GM19099 (cell line): Measurements from ENCODE around the gene MIOX.

Experiments used
- POLR2A ChIP-seq: IDR thresholded peaks from 3 replicates; pipeline ENCODE4 v1.6.1; 2011; ENCODE audit warnings: low read depth; ENCODE audit not compliant: insufficient read length; ENCODE audit errors: extremely low read depth

The MIOX gene

DNA sequence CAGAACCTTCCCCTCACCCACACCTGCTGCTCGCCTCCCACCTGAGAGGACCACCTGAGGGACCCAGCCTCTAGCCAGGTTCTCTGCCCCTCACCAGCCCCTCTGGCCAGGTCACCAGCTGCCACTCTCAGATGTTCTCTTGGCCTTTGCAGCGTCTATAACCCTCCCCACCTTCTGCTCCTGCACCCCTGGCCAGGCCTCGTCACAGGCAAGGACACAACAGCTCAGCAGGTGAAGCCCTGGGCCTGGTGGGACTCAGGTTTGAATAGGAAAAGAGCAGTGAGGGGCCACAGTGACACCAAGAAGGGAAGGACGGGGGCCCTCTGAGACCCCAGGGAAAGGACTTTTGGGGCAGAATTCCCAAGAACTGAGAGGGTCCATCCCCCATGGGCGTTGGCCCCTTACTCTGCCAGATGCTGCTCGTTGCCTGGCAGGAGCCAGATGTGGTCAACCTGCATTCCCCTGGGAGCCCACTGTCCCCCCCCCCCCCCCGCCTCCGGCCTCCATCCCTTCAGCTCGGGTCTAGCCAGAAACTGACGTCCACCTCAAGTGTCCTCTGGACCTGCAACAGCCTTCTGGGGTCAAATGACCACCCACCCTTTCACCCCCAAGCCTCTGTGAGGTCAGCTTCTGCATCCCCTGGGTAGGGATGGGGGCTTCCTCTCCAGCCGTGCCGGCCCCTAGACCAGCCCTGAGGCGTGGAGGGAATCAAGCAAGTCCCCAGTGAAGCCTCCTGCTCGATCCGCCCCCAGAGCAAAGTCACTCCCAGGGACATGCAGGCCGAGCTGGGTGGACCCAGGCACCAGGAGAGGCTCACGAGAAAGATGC, 40.6 kb upstream of the MIOX start:
- no peak for TF ChIP-seq POLR2A

DNA sequence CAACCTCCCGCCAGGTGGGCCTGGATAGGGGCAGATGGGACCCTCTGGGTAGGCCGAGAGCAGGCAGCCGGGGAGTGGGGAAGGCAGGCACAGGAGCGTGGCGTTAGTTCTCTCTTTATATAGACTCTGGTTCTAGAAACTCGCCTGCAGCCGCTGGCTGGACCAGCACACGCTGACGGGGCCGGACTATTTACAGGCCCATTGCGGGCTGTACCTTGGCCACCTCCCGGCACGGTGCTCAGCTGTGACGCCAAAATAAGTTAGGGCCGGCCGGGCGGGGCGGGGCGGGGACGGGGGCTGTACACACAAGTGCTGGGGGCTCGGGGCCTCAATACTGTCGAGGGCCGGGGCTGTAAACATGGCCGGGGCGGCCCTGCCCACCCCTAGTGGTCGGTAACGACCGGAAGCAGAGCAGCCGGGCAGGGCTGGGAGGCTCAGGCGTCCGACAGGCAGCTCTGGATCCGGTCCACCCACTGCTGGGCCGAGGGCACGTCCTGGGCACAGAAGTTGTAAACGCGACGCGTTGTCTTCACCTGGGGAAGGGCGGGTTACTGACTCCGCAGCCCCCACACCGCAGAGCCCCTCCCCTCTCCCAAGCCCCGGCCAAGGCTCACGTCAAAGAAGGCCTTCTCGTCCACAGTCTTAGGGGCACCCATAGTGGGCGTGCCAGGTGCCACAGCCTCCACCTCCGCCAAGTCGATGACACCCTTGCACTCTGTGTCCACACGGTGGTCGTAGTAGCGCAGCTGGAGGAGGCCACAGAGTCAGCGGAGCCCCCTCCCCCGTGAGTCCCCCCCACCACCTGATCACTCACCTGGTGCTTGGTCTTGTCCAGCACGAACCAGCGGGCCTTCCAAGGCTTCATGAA, 39.7 kb upstream of the MIOX start:
- no peak for TF ChIP-seq POLR2A

DNA sequence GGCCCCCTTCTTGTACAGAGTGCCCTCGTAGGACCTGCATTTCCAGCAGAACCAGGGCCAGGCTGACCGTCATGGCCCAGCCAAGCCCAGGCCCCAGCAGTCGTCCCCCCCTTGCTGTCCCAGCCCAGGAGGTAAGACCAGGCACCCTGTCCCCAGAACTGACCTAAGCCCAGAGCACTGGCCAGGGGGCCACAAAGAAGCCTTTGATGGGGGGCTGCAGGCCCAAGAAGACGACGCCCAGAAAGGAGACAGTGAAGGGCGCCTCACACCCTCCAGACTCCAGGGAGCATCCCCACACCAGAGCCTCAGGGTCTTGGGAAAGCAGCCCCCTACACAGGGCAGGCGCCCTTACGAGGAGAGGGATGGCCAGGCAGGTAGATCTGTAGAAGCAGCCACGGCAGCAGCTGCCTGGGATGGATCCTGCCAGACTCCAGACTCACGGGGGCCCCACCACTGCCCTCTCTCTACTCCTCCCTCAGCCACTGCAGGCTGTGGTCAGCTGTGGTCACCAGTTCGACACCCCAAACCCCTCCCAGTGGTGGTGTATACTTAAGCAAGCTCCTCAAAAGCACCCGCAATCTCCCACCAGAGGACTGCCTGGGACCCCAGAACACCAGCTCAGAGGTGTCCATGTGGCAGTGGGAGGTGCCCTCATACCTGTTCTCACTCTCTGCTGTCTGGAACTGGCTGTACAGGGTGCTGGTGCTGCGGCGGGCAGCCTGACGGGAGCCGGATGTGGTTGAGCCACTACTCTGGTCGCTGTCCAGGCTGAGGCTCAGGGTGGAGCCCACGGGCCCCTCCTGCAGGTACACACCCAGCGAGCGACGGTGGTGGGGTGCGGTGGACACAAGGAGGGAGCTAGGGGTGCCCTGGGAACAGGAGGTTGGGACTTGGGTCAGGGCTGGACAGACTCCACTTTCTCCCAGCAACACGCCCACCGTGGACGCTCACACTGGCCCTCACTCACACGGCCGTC, 38.8 kb upstream of the MIOX start:
- TF ChIP-seq POLR2A = no peak

DNA sequence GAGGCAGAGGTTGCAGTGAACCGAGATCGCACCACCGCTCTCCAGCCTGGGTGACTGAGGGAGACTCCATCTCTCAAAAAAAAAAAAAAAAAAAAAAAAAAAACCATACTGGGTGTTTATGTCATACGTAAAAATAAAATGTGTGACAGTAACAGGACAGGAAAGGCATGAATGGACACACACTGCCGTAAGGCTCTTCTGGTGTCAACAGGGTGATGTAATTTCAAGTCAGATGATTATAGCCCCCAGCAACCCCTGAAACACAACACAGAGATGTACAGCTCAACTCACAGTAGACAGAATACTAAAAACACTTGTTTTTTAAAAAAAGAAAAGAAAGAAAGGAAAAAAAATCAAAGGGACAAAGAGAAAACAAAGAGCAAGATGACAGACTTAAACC, 34.0 kb upstream of the MIOX start:
- TF ChIP-seq POLR2A = no peak

DNA sequence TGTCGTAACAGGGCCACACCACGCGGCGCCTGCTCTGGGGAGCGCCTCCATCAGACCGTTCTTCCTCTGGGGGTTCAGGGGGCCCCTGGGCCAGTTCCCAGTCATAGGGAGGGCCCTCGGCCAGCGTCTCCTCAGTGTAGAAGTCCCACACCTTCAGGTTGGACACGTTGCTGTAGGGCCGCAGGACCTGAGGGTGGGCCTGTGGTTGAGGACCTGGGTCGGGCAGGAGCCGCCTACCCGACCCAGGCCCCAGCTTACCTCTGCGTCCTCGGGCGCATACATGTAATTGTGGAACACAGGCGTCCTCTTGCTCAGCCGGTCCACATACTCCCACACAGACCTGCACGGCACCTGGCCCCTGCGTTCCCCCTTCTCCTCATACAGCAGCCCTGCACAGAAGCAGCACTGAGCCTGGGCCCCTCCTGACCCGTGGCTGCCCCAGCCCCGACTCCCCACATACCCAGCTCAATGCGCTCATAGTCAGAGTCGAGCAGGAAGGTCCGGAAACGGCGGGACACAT, 32.0 kb upstream of the MIOX start:
- no peak for TF ChIP-seq POLR2A

DNA sequence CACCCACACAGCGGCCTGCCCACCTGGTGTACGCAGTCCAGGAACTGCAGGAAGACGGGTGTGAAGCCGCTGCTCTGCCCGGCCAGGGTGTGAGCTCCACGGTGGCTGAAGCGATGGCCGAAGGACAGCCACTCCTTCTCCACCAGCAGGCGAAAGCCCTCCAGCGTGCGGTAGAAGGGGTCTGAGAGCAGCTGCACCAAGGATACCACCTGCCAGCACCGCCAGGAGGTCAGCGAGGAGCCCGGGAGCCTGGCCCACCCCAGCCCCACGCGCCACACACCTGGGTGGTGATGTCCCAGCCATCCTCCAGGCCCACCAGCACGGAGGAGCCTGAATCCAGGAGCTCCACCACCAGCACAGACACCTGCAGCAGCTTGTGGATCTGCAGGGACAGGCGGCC, 31.5 kb upstream of the MIOX start:
- TF ChIP-seq POLR2A = no peak

DNA sequence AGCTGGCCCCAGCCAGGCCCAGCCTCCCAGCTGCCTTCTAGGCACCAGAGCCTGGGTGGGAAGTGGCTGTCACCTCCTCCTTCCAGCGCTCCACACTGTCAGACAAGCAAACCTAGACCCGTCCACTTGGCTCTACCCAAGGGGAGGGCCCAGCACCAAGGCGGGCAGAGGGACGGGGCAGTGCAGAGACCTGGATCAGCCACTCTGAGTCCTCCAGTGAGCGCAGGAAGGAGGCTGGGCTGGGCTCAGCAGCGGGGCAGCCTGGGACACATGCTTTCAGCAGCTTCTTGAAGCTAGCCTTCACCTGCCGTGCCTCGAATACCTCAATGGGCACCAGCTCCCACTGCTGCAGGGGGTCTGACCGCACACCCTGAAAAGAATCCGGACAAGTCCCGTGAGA, 30.6 kb upstream of the MIOX start:
- TF ChIP-seq POLR2A = no peak

DNA sequence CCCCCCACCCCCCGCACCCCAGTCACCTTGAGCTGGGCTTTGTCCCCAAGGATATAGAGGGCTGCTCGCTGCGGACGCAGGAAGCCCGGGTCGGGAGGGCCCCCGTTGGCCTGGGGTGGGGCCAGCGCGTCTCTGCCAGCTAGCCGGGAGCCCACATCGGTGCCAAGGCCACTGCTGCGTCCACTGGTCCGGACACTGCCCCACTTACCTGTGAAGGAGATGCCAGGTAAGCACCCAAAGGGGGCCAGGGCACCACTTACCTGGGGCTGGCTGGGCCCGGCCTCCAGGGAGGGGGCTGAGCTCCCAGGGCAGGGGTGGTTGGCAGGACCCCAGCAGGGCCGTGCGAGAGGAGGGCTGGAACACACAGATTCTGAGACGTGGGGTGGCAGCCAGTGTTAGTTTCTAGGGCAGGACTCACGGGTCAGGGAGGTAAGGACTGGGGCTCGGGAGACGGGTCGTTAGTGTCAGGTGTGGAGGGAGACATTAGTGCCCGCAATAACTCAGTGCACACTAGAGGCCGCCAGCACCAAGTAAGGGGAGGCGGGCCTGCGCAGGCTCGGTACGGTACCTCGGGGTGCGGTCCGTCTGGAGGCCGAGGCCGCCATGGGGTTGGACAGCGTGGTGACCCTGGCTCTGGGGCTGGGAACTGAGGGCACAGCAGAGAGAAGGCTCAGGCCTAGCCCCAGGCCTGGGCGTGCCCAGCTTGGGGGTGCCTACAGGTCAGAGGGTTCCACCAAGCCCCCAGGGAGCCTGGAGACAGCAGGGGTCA, 30.0 kb upstream of the MIOX start:
- no peak for TF ChIP-seq POLR2A

DNA sequence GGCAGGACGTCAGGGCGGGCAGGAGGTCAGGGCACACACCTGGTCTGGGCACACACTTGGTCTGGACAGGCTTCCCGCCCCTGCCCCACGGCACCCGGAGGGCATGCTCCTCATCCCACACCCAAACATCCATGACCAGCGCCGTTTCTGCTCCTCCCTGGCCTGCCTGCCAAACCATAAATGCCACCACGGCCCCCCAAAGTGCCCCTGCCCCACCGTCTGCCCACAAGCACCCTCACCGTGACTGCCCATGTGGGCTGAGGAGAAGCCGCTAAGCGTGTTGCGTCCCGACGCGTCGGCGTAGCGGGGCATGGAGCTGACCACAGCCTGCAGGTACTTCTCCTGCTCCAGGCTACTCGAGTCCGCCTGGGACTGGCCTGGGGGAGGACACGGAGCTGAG, 27.6 kb upstream of the MIOX start:
- no peak for TF ChIP-seq POLR2A

DNA sequence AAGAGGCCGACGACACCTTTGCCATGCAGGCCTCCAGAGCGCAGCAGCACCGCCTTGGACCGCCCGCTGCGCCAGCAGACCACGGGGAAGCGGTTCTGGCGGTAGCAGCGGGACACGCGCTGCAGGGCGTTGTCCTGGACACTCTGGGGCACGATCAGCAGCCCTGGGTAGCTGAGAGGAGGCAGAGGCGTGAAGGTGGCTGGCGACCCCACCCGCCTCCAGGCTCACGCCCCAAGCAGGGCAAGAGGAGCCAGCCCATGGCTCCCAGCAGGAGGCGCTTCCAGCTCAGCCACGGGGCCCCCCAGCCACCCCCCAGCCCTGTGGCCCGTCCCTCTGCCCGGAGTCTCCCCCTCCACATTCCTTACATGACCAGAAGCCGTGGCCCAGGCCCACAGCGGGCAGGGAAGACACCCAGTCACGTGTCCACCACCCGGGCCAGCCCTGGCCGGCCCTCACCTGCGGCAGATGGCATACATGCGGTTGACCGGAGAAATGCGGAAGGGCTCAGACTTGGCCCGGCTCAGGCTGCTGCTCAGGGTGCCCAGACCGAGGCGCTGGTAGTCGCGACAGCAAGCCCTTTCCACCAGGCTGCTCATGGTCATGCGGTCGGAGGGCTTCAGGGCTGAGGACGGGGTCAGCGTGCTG, 27.0 kb upstream of the MIOX start:
- TF ChIP-seq POLR2A = no peak

DNA sequence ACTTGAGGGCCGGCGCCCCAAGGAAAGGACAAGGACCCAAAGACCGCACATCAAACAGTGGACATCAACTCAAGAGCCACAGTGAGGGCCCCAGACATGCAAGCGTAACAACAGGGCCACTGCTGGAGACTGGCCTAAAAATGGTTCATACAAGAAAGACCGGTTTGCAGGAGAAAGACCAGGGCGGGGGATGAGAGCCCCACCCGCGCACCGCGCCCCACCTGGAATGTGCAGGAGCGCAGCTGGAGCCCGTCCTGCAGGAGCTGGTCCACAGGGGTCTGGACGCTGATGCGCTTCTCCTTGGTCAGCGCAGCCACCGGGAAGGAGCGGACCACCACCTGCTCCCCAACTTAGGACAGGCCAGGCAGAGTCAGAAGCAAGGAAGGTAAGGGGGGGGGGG, 25.7 kb upstream of the MIOX start:
- no peak for TF ChIP-seq POLR2A

DNA sequence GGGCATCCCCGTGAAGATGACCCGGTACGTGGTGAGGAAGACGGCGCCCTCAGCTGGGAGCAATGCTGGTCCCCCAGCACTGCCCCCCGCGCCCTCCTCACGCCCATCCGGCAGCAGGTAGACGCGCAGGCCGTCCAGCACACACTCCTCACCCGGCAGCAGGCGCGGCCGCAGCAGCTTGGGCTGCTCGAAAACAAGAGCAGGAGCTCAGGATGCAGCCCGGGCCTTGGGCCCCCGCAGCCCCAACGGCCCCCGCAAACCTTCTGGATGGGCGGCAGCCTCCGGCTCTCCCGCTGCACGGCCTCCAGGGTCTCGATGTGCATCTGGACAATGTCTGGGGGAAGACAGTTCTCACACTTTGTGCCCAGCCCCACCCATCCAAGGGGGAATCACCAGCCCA, 25.1 kb upstream of the MIOX start:
- no peak for TF ChIP-seq POLR2A

DNA sequence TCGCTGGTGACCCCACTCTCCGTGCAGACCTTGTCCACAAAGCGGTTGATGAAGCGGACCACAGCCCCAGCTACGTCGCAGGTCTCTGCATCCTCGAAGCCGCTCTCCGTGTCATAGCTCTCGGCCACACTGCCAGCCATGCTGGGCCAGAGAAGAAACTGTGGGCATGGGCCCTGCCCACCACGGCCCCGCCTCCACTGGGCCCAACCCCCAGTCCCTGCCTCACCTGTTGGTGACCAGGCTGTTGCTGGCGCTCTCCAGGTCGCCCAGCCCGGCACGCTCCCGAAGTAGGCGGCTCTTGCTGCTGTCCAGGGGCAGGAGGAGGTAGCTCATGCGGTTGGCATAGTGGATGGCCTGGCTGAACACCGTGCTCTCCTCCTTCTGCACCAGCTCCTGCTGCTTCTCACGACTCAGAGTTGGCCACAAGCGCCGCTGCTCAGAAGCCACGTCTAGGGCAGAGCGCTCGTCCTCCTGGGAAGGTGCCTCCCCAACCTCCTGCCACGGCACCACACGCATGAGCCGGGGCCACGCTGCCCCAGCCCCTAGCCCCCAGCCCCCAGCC, 24.6 kb upstream of the MIOX start:
- TF ChIP-seq POLR2A = no peak

DNA sequence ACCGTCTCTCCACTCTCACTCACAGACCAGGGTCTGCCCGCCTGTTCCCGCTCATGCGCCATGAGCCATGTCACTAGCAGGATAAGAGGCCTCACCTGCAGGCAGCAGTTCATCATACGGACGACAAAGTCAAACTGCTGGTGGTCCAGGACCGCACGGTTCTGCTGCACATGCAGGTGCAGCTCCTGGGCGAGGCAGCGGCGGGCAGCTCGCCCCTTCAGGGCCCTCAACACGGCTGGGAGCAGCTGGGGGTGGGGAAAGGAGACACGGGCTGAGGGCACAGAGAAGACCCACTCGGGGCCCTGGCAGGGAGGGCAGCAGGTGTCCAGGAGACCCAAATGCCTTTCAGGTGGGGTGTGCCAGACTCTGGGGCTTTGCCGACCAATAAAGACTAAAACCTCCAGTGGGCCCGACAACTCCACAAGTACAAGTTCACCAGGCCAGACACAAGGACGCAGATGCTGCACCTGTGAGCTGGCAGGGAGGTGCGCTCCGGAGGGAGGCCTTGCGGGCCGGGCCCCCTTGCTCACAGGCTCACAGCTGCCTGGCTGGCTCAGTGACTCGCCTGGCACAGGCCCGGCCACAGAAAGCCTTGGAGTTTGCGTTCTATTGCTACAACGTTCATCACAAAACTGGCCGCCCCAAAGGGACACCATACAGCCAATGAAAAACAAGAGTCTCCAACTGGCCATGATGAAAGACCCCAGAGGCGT, 23.3 kb upstream of the MIOX start:
- no peak for TF ChIP-seq POLR2A
